ENCODE measurements around the gene PARD3B.

PARD3B gene

DNA sequence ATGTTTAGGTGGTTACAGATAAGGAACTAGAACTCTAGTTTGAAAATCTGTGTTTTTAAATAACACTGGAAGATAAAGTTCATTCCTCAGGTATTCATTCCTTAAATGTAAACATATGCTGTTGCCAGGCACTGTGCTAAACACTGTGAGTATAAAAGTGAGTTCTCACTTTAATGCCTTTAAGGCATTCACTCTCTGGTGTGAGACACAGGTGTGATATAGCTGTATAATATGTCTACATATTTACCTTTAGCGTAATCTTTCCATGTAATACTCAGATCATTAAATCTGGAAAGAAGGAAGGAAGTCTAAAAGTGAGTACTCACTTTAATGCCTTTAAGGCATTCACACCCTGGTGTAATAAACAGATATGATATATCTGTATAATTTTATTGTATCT lies 472.6 kb downstream of the PARD3B start:
- Histone ChIP-seq H4K20me1 (ENCODE audit: insufficient read depth, low read length) (no peaks in the 10 kb centered on the region), H3K27ac (ENCODE audit: low read length) (no peak overlapping the region), H3K4me1 (ENCODE audit: low read length) (no peaks in the 10 kb centered on the region), H3K36me3 (replicated peaks; ENCODE audit: insufficient read depth, low read length) (no peaks in the 10 kb centered on the region), H3K79me2 (ENCODE audit: low read length) (no peaks in the 10 kb centered on the region), H3K9me3 (replicated peaks; ENCODE audit: insufficient read depth, low read length) (no peaks in the 10 kb centered on the region), H3K9me2 (replicated peaks; ENCODE audit: insufficient read depth, low read length) (no peaks in the 10 kb centered on the region), H3K4me3 (ENCODE audit: low read length) (no peak overlapping the region), H3F3A (ENCODE audit: insufficient read depth, low read length) (no peaks in the 10 kb centered on the region), H3K4me2 (ENCODE audit: low read depth, low read length) (no peak overlapping the region), H3K27me3 (replicated peaks; ENCODE audit: insufficient read depth, low read length) (no peaks in the 10 kb centered on the region), H3K9ac (ENCODE audit: low read length) (no peak overlapping the region), H2AFZ (ENCODE audit: low read length) (no peak overlapping the region)
- DNase-seq: no peak
- TF ChIP-seq EZH2phosphoT487 (IDR thresholded peaks at IDR 0.05; ENCODE audit: low read length) (no peak), EZH2 (optimal IDR thresholded peaks at IDR 0.05; ENCODE audit: low read depth, low read length) (no peak)
- TF ChIP-seq, protein P1, sequence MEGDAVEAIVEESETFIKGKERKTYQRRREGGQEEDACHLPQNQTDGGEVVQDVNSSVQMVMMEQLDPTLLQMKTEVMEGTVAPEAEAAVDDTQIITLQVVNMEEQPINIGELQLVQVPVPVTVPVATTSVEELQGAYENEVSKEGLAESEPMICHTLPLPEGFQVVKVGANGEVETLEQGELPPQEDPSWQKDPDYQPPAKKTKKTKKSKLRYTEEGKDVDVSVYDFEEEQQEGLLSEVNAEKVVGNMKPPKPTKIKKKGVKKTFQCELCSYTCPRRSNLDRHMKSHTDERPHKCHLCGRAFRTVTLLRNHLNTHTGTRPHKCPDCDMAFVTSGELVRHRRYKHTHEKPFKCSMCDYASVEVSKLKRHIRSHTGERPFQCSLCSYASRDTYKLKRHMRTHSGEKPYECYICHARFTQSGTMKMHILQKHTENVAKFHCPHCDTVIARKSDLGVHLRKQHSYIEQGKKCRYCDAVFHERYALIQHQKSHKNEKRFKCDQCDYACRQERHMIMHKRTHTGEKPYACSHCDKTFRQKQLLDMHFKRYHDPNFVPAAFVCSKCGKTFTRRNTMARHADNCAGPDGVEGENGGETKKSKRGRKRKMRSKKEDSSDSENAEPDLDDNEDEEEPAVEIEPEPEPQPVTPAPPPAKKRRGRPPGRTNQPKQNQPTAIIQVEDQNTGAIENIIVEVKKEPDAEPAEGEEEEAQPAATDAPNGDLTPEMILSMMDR (IDR thresholded peaks at IDR 0.05; ENCODE audit: low read length): no peak

DNA sequence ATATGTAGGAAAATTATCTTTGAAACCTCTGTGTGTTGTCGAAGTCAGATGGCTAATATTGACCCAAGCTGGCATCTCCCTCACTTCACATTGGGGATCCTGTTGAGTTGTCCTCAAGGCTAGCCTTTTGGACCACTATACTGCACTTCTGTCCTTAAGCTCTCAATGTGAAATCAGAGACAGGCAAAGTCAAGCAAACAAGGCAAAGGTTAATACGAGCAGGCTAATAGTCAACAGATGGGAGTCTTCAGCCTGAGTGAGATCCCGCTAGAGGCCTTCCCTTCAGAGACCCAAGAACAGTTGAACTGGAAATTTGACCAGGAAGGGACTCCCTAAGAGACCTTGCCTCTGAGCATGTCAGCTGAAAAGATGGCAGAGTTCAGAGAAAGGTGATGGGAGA lies 475.4 kb downstream of the PARD3B start:
- TF ChIP-seq, protein P1 (IDR thresholded peaks at IDR 0.05; ENCODE audit: low read length): no peak
- no peak for TF ChIP-seq EZH2 (optimal IDR thresholded peaks at IDR 0.05; ENCODE audit: low read depth, low read length)
- no peak for TF ChIP-seq EZH2phosphoT487 (IDR thresholded peaks at IDR 0.05; ENCODE audit: low read length)
- H3K9me3 ChIP-seq (replicated peaks; ENCODE audit: insufficient read depth, low read length): no peaks in the 10 kb centered on the region
- no peak overlapping the region for H3K27ac ChIP-seq (ENCODE audit: low read length)
- no peaks in the 10 kb centered on the region for H3K36me3 ChIP-seq (replicated peaks; ENCODE audit: insufficient read depth, low read length)
- no peaks in the 10 kb centered on the region for H4K20me1 ChIP-seq (ENCODE audit: insufficient read depth, low read length)
- H3K9me2 ChIP-seq (replicated peaks; ENCODE audit: insufficient read depth, low read length): no peaks in the 10 kb centered on the region
- no peaks in the 10 kb centered on the region for H3F3A ChIP-seq (ENCODE audit: insufficient read depth, low read length)
- no peak overlapping the region for H2AFZ ChIP-seq (ENCODE audit: low read length)
- no peak overlapping the region for H3K4me2 ChIP-seq (ENCODE audit: low read depth, low read length)
- no peak overlapping the region for H3K9ac ChIP-seq (ENCODE audit: low read length)
- no peak for DNase-seq
- no peaks in the 10 kb centered on the region for H3K79me2 ChIP-seq (ENCODE audit: low read length)
- H3K27me3 ChIP-seq (replicated peaks; ENCODE audit: insufficient read depth, low read length): no peaks in the 10 kb centered on the region
- no peak overlapping the region for H3K4me3 ChIP-seq (ENCODE audit: low read length)
- no peaks in the 10 kb centered on the region for H3K4me1 ChIP-seq (ENCODE audit: low read length)

DNA sequence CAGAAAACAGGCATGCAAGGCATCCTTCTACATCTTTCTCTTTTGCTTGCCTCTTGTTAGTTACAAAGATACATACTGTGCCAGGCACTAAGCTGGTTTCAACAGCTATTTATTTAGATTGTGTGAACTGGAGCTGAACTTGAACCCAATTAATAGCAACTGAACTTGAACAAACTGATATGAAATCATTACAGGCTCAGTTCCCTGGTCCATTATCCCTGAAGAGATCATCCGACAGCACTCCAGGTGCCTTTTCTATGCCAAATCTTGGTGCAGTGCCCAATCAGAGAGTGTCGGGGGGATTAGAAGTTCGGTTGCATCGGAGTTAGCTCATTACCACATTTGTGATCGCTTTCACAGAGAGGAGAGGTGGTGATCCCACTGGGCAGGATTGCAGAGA lies 477.6 kb downstream of the PARD3B start:
- no peak for DNase-seq
- Histone ChIP-seq H3K4me3 (ENCODE audit: low read length) (no peak overlapping the region), H3K9ac (ENCODE audit: low read length) (no peak overlapping the region), H3K9me2 (replicated peaks; ENCODE audit: insufficient read depth, low read length) (no peaks in the 10 kb centered on the region), H3K27me3 (replicated peaks; ENCODE audit: insufficient read depth, low read length) (no peaks in the 10 kb centered on the region), H3K9me3 (replicated peaks; ENCODE audit: insufficient read depth, low read length) (no peaks in the 10 kb centered on the region), H3K36me3 (replicated peaks; ENCODE audit: insufficient read depth, low read length) (no peaks in the 10 kb centered on the region), H4K20me1 (ENCODE audit: insufficient read depth, low read length) (no peaks in the 10 kb centered on the region), H3K27ac (ENCODE audit: low read length) (no peak overlapping the region), H3F3A (ENCODE audit: insufficient read depth, low read length) (no peaks in the 10 kb centered on the region), H3K79me2 (ENCODE audit: low read length) (no peaks in the 10 kb centered on the region), H3K4me2 (ENCODE audit: low read depth, low read length) (no peak overlapping the region), H2AFZ (ENCODE audit: low read length) (no peak overlapping the region), H3K4me1 (ENCODE audit: low read length) (no peaks in the 10 kb centered on the region)
- TF ChIP-seq EZH2phosphoT487 (IDR thresholded peaks at IDR 0.05; ENCODE audit: low read length) (no peak), EZH2 (optimal IDR thresholded peaks at IDR 0.05; ENCODE audit: low read depth, low read length) (no peak)
- TF ChIP-seq, protein P1 (IDR thresholded peaks at IDR 0.05; ENCODE audit: low read length): no peak

Data from MM.1S (cell line).